GM18505 (cell line): ENCODE results near the gene NR6A1.

Experiments
- ATAC-seq: cut with Tn5 transposase; IDR thresholded peaks from one replicate; pipeline ENCODE4 v1.9.1; 2021; ENCODE audit not compliant: unreplicated experiment
- POLR2A ChIP-seq: IDR thresholded peaks from 4 replicates; pipeline ENCODE4 v1.6.1; 2011; ENCODE audit warnings: borderline replicate concordance; ENCODE audit not compliant: insufficient read depth, insufficient read length; ENCODE audit errors: extremely low read depth

NR6A1 gene

DNA sequence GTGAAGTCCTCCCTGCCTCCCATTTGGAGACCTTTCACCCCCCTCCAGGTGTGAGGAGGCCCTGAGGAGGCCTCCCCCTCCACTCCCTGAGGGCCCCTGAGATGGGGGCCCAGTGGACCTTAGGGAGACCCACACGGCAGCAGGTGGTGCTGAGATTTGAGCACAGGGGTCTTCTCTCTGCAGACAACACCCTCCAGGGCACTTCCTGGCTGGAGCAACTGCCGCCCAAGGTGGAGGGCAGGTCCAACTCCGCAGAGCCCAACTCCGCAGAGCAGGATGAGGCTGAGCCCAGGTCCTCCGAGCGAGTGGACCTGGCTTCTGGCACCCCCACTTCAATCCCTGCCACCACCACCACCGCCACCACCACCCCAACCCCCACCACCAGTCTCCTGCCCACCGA, 32.8 kb upstream of the NR6A1 start:
- no peak for TF ChIP-seq POLR2A
- no peak for ATAC-seq

GRCh38 chr9:124802426-124802825, 31.3 kb upstream of the NR6A1 start:
- TF ChIP-seq POLR2A, result no peak
- ATAC-seq, result no peak

- no peak for TF ChIP-seq POLR2A
- no peak for ATAC-seq
Observed at GRCh38 chr9:124801356-124801755, 30.2 kb upstream of the NR6A1 start.

- ATAC-seq, result no peak
- TF ChIP-seq POLR2A, result no peak
Observed at GRCh38 chr9:124800306-124801259, 29.5 kb upstream of the NR6A1 start.

DNA sequence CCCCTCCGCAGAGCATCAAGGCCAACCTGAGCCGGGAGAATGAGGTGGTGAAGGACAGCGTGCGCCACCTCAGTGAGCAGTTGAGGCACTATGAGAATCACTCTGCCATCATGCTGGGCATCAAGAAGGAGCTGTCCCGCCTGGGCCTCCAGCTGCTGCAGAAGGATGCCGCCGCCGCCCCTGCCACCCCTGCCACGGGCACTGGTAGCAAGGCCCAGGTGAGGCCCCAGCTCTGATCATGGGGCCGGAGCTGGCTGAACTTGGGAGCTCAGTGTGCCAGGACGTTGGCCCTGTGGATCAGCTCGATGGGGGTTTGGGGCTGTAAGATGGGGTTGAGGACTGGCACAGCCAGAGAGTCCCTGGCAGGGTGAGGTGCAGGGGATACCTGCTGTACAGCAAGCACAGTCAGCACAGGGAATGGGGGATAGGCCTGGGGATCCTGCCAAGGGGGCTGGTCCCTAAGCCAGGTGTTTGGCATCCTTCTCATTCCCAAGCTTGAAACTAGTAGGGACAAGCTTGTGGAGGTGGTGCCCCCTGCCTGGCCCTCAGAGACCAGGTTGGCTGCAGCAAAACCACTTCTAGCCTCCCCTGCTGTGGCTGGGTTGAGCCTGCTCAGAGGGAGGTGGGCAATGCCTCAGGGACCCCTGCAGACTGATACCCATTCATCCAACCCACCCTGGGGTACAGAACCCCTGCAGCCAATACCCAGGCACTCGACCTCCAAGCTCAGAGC, 28.3 kb upstream of the NR6A1 start:
- TF ChIP-seq POLR2A, result no peak
- ATAC-seq, result no peak

DNA sequence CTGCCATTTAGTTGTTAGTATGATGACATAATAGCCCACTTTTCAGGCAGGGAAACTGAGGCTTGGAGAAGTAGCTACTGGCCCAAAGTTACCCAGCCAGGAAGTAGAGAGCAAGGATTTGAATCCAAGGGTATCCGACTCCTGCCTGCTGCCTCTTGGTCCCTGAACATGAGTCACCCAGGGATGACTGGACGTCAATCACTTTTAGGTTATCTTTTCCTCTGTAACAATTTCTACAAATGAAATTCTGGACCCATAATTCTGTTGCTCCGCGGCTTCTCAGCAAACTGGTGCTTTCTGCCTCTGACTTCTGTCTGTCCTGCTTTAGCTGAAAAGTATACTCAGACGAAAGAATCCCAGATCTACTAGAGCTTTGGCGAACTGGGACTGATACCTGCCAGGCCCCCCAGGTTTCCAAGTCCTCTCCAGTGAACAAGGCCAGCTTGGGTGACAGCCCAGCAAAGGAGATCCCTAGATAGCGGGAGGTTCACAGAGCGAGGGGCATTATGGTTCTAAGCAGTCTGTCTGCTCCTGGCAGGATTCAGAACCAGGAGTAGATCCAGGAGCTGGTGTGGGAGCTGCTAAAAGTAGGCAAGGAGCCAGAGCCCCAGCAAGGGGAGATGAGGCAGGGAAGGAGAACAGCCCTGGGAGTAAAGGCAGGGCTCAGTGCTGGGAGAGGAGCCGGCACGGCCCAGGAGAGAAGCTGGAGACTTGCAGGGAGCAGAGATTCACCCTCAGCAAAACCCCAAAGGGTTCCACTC, 26.4 kb upstream of the NR6A1 start:
- TF ChIP-seq POLR2A, result no peak
- ATAC-seq, result no peak

DNA sequence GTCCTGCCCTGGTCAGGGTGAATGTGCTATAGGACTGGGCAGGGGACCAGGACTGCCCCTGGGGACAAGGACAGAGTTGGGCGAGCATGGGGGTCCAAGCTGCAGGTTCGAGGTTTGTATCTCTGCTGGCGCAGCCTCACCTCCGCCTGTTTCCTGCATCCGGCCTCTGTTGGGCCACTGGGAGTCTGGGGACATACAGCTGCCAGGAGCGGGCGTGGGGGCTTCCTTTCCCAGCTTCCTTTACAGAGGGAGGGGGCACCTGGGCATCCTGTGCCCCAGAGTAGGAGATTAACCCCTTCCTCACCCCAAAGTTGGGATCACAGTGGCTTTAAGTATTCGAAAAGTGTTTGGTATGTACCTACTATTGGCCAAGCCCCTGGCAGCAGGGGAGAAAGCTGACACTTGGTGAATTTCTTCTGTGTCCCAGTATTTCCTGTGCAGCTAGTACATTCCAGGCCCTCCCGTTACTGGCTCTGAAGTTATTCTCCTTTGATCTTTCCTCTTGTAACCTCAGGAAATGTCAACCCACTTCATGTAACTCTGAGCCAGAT, 24.8 kb upstream of the NR6A1 start:
- no peak for ATAC-seq
- TF ChIP-seq POLR2A, result no peak

GRCh38 chr9:124794902-124795491, 23.9 kb upstream of the NR6A1 start:
- ATAC-seq, result no peak
- no peak for TF ChIP-seq POLR2A

DNA sequence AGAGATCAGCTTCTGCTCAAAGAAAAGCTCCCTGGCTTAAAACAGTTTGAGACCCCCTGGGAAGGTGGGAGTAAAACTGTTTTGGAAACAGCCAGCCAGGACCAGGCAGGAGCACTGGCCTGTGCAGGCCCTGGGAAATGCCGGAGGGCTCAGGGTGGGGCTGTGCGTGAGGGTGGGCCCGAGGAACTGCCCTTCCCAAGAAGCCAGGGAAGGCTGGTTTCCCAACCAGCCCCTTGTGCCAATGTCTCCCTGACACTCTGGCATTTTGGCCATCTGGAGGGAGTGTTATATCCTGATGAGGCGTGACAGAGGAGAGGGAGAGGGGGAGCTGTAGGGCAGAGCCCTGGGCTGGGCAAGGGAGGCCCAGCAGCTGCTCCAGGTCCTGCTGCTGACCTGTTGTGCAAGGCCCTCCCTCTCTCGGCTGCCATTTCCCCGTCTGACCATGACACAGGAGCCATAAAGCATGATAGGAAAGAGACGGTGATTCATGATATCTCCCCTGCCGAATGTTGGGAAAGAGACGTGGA, 22.0 kb upstream of the NR6A1 start:
- no peak for TF ChIP-seq POLR2A
- no peak for ATAC-seq

GRCh38 chr9:124792257-124793014, 21.3 kb upstream of the NR6A1 start:
- TF ChIP-seq POLR2A, result no peak
- no peak for ATAC-seq

- no peak for TF ChIP-seq POLR2A
Observed at GRCh38 chr9:124790801-124791505, 19.8 kb upstream of the NR6A1 start.

More at GRCh38 chr9:124790801-124791505, 19.8 kb upstream of the NR6A1 start:
- ATAC-seq, result no peak
